ENCODE results near the gene SLC6A3.

The SLC6A3 gene

GRCh38 chr5:1344975-1345838 lies 100.0 kb downstream of the SLC6A3 start, which contains the start of gene CLPTM1L:
Gene CLPTM1L (minus strand): TSS chr5:1345099. CDS start chr5:1344841, 258 bp downstream.
- peak; percentile 45 for DNase-seq

DNA sequence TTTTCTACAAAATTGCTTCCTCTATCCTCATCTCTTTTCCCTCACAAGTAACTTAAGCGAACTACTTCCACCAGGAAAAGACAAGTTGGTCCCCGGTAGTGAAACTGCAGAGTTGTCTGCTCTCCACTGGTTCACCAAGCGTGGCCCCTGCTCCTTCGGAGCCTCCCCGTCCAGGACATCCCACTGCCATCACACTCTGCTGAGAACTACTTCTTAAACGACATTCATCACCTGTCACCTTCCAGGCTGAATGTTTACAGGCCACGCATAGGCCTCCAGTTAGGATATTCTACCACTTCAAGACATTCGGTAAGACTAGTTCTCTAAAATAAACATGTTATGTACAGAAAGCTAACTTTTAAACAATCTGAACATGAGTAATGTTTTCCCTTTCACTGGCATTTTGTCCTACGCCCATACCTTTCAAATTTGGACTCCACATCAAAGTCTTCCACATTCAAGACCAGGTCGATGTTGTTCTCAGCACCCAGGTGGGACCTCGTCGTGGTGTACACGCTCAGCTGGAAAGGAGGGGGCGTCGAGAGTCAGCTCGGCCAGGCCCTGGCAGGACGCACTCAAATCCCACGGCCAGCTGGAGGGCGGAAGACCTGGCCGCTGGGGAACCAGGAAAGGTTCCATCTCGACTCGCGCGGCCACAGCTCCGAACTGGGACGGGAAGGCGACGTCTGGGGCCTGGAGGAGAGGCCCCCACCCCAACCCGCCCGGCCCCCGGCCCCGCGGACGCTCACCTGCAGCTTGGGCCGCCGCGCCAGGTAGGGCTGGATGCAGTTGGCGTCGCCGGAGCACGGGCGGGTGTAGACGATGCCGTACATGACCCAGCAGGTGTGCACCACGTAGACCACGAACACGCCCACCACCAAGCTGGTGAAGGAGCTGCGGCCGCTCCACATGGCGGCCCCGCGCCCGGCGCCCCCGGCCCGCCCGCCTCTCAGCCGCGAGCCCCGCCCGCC lies 101.0 kb downstream of the SLC6A3 start:
- no peak for DNase-seq

- no peak for DNase-seq
Observed at GRCh38 chr5:1343315-1343751, 101.9 kb downstream of the SLC6A3 start.
